RKO (cell line): ENCODE data around the gene CCL3.
"Not testable (repeated sequence)": the region's sequence is repeated elsewhere in the genome, so short reads cannot be mapped to it uniquely, and the experiment has no call there.

ENCODE experiments used
- DNase-seq: peaks from one replicate; pipeline ENCODE4 v3.0.0-alpha.2; 2016; ENCODE audit warnings: low spot score

Gene CCL3

DNA sequence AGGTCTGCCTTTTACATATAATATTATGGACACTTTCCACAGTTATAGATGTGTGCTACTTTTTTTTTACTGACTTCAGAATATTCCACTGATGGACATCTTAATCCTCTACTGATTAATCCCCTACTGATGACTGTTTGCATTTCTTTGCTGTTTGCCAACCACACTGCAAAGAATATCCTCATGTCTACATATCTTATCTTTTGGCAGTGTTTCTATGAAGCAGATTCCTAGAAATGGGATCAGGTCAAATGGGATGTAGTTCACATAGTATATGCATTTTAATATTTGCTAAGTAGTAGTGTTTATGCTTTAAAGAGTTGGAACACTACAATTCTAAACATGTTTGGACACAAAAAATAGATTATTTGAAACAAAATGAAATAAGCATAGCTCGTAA, 3.2 kb downstream of the CCL3 start:
- DNase-seq, result no peak

DNA sequence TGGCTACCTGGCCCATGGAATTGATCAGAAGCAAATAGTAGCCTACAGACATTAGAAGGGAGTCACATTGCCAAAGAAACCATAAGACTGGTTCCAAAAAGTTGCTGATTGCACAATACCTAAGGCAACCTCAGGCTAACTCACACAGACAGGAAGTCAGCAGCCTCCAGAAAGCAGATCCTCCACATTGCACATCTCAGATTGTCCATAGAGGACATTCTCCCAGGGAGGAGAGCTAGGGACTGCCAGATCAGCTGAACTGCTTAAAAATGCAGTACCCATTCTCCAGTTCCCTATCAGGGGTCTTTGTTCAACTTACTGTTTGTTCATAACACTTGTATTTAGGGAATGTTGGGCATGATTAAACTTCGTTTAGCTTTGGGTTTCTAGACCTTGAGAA, 4.2 kb downstream of the CCL3 start:
- no peak for DNase-seq

DNA sequence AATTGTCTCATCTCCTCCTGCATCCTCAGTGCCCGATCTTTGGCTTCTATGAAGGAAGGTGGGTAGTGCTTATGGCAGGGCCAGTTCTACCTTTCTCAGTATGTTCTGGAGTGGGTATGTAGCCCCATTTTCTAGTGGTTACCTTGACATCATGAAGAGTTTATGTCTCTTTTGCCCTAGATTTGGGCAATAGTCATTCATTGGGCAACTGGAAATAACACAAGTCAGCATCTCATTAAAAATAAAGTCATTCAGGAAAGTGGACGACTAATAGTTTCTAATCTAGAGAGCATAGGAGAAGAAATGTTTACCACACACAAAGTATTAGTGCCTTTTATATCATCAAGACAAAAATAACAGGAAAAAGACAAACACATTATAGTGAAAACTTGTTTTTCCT, 6.3 kb downstream of the CCL3 start:
- DNase-seq, result not testable (repeated sequence)

DNA sequence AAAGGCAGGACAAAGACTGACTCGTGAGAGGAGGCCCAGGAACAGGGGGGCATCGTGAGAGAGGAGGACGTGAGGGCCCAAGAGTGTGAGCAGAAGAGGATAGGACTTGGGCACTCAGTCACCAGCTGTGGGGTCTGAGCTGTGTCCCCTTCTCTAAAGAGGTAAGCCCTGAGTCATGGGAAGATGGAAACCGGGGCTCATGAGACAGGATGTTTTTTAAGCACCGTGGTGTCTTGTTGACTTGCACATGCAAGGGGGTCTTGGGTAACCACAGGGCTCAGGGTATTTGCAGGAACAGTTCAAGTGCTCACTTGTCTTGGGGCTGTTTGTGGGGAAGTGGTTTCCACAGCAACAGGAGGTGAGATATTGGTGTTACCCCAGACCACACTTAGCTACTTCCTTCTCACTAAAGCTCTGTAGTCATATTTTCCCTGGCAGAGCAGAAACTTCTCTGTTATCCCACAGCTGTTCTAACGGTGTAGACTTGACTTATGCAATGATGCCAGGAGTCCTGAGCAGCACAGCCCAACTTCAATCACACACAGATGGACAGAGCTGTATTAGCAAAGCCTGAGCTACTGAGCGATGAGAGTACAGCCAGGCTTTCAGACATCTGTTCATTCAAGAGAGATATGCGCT, 7.3 kb downstream of the CCL3 start:
- DNase-seq, result not testable (repeated sequence)

DNA sequence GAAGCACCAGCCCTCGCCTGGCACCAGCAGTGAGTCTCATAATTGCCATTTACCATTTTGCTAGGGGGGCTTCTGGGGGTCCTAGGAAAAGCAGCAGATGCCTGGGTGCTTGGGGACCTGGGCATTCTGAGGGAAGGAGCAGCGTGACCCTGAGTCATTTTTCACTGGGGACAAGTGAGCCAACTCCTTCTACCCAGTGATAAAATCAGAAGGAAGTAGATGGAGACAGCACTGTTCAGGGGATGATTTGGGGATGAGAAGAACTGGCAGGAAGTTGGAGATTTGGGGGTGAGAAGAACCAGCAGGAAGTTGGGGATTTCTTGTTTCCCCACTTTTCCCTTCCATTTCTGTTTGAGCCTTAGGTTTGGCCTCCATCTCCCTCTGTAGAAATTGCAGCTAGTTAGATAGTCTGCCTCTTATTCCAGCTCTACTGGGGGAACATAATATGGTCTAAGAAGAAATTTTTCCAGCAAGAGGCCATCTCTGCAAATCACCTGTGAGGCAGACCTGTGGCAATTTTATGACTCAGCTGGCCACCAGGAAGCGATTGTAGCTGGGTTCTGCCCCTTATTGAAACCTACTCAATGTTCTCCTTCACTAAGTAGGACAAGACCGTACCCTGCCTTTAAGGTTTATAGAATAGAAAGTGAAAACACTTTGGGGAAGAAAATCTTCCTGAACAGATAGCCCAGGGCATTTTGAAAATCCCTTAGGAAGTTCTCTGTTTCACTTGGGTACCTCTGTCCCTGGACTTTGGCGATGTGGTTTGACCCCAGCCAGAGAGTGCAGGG, 8.1 kb downstream of the CCL3 start:
- not testable (repeated sequence) for DNase-seq

DNA sequence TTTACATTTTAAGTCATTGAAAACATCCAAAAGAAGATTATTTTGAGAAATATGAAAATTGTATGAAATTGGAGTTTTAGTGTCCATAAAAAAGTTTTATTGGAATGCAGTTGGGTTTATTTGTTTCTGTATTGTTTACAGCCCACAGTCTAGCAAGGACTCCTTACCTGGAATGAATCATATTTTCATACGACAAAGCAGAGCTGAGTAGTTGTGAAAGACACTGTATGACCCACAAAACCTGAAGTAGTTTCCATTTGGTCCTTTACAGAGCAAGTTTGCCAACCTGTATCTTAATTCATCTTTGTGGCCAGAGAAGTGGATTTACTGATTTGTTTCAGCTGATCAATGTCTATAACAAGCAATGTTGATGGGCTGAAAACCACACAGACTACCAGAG, 15.6 kb downstream of the CCL3 start:
- DNase-seq, result no peak

DNA sequence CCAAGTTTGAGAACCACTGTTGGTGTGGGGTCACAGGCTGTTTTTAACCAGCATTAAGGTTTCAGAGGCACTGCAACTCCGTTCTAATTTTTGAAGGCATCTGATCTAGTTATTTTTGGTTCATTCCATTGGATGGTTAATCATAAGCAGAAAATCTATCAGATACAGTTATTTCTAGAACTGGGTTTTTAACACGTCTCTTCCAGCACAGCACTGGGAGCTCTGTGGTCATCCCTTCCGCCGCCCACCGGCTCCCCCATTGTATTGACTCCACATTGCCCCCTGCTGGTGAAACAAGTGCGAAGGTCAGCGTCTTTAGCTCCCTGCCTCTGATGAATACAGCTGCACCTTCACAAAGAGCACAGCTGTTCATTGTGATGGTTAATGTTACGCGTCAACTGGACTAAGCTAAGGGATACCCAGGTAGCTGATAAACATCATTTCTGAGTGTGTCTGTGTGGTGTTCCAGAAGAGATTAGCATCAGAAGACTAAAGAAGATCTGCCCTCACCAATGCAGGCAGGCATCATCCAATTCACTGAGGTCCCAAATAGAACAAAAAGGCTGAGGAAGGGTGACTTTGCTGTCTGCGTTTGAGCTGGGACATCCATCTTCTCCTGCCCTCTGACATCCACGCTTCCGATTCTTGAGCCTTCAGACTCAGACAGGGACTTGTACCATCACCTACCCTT, 17.4 kb downstream of the CCL3 start:
- DNase-seq, result no peak

DNA sequence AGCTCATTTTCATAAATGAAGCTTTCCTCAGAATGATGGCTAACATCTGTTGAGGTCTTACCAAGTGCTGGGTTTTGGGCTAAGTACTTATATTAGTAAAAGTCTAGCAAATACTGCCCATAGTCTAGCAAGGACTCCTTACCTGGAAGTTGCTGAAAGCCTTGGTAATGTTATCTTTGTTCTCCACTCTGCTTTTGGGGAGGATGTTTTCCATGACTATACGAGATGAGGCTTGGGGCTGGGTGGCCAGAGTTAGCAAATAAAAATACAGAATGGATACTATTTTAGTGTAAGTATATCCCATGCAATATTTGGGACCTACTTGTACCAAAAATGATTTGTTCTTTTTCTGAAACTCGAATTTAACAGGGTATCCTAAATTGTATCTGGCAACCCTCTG, 18.2 kb downstream of the CCL3 start:
- no peak for DNase-seq

DNA sequence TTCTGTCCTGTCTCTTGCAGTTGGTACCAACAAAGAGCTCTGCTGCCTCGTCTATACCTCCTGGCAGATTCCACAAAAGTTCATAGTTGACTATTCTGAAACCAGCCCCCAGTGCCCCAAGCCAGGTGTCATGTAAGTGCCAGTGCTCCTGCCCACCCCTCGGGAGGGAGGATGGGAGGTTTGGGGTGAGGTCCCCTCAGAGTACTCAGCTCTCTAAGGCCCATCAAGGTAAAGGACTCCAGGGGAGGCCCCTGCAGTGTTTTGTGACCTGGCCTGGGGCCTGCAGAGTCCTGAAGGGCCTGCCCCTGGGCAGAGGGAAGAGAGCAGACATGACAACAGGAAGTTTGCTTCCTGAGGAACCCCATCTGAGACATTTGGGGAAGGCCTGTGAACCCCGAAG, 19.5 kb downstream of the CCL3 start:
- DNase-seq, result no peak

DNA sequence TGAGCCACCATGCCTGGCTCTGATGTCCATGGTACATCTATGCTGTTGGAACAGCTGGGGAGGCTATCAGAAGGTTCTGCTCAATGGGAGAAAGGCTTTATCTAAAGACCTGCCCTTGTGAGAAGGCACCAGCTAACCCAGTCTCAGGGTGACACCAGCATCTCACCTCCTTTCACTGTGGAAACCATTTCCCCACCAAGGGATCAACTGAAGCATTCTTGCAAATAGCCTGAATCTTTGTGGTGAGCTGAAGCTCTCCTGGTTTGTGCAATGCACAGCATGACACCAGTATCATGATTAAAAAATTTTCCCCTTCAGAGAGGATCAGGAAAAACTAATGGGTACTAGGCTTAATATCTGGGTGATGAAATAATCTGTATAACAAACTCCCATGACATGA, 20.8 kb downstream of the CCL3 start:
- no peak for DNase-seq

DNA sequence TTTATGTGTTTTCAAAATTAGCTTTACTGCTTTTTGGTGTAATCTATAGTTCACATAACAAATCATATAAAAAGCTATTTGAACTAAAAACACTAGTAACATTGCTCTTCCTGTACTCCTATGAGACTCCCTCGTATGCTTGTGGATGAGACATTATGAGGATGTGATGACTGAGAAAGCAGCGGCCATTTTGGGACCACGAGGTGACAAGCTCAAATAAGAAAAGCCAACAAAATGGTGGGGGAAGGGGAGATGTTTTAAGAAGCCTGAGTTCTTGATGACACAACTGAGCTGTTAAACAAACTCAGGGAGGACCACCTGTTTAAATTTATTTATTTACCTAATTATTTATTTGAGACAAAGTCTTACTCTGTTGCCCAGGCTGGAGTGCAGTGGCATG, 21.4 kb downstream of the CCL3 start:
- DNase-seq, result peak; percentile 48

DNA sequence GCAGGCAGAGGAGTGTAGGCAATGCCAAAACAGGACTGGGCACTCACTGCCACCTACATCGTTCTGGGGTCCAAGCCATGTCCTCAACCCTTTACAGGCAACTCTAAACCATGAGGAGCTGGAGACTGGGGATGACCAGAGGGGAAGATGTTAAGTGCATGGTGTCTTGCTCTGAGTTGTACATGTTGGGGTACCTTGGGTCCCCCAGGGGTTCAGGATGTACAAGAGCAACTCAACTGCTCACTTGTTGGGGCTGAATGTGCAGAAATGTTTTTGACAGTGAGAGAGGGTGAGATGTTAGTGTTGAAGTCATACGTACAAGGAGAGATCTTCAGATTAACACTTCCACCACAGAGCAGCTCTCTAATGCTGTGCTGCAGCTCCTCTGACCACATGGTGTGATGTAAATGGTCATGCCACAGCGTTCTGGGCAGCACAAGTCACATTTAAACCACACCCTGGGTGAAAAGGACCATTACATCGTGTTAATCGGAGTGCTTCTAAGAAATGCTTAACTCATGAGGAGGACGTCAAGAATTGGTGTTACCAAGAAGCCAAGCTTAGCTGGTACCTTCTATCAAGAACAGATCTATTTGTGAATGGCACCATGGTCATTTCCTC, 23.5 kb downstream of the CCL3 start:
- no peak for DNase-seq

DNA sequence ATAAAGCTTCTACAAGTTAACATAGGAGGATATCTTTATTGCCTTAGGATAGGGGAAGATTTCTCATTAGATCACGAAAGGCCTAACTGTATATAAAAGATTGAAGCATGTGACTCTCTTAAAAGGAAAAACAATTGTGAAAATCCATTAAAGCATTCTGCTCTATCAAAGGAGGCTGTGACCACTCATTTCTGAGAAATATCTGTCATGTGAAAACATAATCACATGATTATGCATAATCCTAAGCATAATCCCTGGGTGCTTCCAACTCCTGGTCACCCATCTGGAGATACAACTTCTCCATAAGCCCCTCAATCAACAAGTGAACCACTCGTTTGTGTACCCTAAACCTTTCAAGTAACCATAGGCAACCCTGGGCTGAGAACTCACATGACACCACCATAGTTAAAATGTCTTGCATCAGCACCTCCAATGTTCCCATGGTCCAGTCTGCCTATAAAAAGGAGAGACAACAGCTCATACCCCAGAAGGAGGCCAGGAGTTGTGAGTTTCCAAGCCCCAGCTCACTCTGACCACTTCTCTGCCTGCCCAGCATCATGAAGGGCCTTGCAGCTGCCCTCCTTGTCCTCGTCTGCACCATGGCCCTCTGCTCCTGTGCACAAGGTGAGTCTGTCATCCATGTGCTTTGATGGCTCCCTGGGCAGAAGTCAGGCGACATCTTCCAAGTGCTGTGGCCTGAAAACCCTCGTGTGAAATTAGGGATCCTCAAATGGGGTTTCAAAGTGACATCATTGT, 26.0 kb downstream of the CCL3 start, which contains the start of gene CCL18:
Gene CCL18, plus strand, starts transcription at position 487 of the 756 bp plus-strand sequence. Its CDS starts 71 bp downstream, at position 558.
- no peak for DNase-seq

DNA sequence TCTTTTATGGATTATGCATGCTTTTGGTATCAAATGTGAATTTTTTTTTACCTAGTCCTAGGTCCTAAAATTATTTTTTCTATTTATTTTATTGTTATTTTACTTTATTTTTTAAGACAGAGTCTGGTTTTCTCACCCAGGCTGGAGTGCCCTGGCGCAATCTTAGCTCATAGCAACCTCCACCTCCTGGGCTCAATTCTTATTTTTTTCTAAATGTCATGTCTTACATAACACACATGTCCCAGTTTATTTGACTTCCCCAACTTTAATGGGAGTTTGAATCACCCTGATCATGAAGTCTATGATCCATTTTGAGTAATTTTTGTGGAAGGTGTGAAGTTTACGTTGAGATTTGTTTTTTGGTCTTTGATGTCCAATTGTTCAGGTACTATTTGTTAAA, 29.1 kb downstream of the CCL3 start:
- no peak for DNase-seq

DNA sequence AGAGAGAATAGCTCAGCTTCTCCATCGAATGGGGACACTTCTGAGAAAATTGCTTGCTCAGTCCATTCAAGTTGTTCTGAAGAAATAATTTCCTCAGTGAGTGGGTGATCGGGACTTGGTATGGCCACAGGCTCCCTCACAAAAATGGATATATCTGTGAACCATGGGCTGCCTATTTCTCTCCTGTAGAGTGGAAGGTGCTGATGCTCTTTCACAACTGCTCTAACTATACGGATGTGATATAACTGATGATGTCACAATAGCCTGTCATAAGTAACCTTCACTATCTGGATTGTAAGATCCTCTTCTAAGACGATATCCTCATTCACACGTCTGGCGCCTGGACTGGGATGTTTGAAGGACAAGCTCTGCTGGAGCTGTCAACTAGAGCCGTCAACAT, 30.5 kb downstream of the CCL3 start:
- no peak for DNase-seq

DNA sequence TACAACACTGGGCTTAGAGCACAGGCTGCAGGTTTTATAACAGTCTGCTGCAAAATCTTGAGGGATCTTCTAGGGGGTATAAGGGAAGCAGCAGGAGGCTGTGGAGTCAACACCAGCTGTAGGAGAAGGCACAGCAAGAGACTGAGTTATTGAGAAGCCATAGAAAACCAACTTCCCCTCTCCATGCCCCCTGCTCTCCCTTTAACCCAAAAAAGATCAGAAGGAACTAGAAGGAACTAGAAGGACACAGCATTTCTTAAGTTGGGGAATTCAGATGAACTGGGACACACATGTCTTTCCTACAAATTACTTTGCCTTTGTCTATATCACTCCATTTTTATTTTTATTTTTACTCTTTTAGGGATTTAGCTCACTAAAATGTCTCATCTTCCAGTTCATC, 32.0 kb downstream of the CCL3 start:
- no peak for DNase-seq

DNA sequence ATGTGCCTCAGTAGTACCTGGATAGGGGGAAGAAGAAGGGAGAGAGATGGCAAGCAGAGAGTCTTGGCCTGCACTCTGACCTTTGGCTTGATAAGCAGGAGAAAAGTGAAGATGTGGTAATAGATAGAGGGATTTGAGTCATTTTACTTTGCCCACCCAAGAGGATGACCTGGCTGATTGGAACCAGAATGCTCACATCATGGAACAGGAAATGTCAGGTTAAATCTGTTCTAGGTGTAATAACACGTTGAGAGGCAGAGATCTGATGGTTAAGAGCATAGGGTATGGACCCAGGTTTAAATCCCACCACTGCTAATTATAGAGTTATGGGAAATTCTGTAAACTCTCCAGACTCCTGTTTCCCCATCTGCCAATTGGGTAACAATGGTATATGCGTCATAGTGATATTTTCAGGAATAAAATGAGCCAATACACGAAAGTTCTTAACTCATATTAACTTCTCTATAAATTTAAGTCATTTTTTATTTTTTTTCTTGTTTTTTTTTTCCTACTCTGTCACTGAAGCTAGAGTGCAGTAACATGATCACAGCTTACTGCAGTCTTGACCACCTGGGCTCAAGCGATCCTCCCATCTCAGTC, 33.9 kb downstream of the CCL3 start:
- no peak for DNase-seq

DNA sequence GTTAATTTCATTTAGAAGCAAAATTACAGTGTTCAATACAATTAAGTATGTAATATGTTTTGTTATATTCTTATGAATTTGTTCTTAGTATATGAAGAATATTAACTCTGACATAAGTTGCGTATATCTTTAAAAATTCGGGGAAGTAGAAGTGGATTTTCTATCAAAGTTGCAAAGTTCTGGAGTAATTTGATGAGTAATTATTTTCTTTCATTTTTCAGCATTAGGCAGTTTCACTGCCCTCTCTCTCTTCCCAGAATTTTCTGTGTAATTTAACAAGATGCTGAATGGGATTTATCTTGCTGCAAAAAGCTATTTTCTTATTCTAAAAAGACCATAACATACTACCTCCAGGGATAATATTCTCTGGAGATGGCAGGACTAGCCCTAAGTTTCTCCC, 34.8 kb downstream of the CCL3 start:
- DNase-seq, result no peak

DNA sequence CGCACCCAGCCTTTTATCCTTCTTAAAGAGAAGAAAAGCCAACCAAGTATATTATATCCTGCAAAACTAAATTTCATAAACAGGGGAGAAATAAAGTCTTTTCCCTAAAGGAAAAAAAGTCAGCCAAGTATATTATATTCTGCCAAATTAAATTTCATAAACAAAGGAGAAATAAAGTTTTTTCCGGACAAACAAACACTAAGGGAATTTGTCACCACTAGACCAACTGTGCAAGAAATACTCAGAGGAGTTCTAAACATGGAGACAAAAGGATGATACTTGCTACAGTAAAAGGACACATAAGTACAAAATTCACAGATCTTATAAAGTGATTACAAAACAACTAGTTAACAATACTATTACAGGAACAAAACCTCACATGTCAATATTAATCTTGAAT, 40.3 kb downstream of the CCL3 start:
- DNase-seq, result no peak

DNA sequence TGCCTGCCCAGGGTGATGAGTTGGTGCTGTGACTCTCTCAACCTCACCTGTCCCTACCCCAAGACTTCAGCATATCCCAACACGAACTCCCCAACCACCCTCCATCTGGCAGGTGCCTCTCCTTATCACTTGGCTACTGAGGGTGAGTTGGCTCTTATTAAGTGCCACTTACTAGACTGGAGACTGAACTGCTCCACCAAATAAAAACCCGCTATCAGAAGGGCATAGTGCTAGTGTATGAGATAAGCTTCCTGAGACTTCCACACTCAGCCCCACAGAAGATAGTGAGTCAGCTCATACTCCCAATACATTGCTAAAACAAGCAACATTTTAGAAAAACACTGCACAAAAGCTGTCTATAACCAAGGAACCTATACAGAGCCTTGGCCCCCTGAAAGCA, 41.9 kb downstream of the CCL3 start:
- DNase-seq, result no peak
